HAP-1 (cell line): ENCODE results near the gene CORO1A.
"Not testable (repeated sequence)": the region's sequence is repeated elsewhere in the genome, so short reads cannot be mapped to it uniquely, and the experiment has no call there.

Experiments used
- DNase-seq, 2 experiments: peaks; one replicate each; pipeline ENCODE4 v3.0.0-alpha.2; 2016 to 2020; ENCODE audit warnings: low spot score in 2 of 2
- H3K27me3 ChIP-seq: fragments of 250-450 bp; sonication (Bioruptor Pico); 2 replicates; pipeline ENCODE4 v1.5.1; 2020; ENCODE audit warnings: low read depth, mild to moderate bottlenecking, moderate library complexity
- H3K36me3 ChIP-seq: fragments of 250-450 bp; sonication (Bioruptor Pico); replicated peaks from 2 replicates; pipeline ENCODE4 v1.5.1; 2020; ENCODE audit warnings: mild to moderate bottlenecking
- H3K4me1 ChIP-seq: fragments of 250-450 bp; sonication (Bioruptor Pico); 2 replicates; pipeline ENCODE4 v1.5.1; 2020; ENCODE audit warnings: mild to moderate bottlenecking
- H3K4me3 ChIP-seq: fragments of 250-450 bp; sonication (Bioruptor Pico); 2 replicates; pipeline ENCODE4 v1.5.1; 2020; ENCODE audit warnings: mild to moderate bottlenecking, moderate library complexity
- H3K9me3 ChIP-seq: fragments of 250-450 bp; sonication (Bioruptor Pico); 2 replicates; pipeline ENCODE4 v1.5.1; 2020; ENCODE audit warnings: mild to moderate bottlenecking, moderate library complexity
- in situ Hi-C: fragments of 300-500 bp; cut with MboI; formaldehyde crosslinking; loops from 3 replicates; pipeline ENCODE4 v1.14.3; 2020; ENCODE audit warnings: low sequenced_read_pairs, inconsistent platforms, mixed read lengths

CORO1A gene

GRCh38 chr16:30152517-30152916, 30.9 kb upstream of the CORO1A start:
- in situ Hi-C loops, result no loop called here
- Histone ChIP-seq H3K36me3 (no peaks in the 10 kb centered on the region), H3K4me1 (no peaks in the 10 kb centered on the region), H3K9me3 (peaks cover 16% of the 10 kb centered on the region), H3K4me3 (no peak overlapping the region), H3K27me3 (no peaks in the 10 kb centered on the region)
- DNase-seq, result no peak

- no peak for DNase-seq
- H3K27me3 ChIP-seq, result no peaks in the 10 kb centered on the region
- H3K4me1 ChIP-seq, result no peaks in the 10 kb centered on the region
- no peaks in the 10 kb centered on the region for H3K36me3 ChIP-seq
- H3K4me3 ChIP-seq, result no peak overlapping the region
- H3K9me3 ChIP-seq, result no peaks in the 10 kb centered on the region
- in situ Hi-C loops, result no loop called here
Observed at GRCh38 chr16:30155188-30155587, 28.2 kb upstream of the CORO1A start.

GRCh38 chr16:30157214-30157613, 26.2 kb upstream of the CORO1A start:
- DNase-seq, result no peak
- Histone ChIP-seq H3K27me3 (no peaks in the 10 kb centered on the region), H3K4me3 (no peak overlapping the region), H3K4me1 (no peaks in the 10 kb centered on the region), H3K9me3 (no peaks in the 10 kb centered on the region), H3K36me3 (no peaks in the 10 kb centered on the region)
- in situ Hi-C loops, result no loop called here

GRCh38 chr16:30163538-30163937, 19.9 kb upstream of the CORO1A start:
- in situ Hi-C loops, result no loop called here
- no peak for DNase-seq
- H3K4me3 ChIP-seq, result no peak overlapping the region
- H3K36me3 ChIP-seq, result no peaks in the 10 kb centered on the region
- H3K9me3 ChIP-seq, result no peaks in the 10 kb centered on the region
- no peaks in the 10 kb centered on the region for H3K27me3 ChIP-seq
- H3K4me1 ChIP-seq, result no peaks in the 10 kb centered on the region

GRCh38 chr16:30166202-30166902, 17.1 kb upstream of the CORO1A start:
- Histone ChIP-seq H3K36me3 (no peaks in the 10 kb centered on the region), H3K4me3 (no peak overlapping the region), H3K27me3 (no peaks in the 10 kb centered on the region), H3K4me1 (no peaks in the 10 kb centered on the region), H3K9me3 (no peaks in the 10 kb centered on the region)
- in situ Hi-C loops, result no loop called here
- no peak for DNase-seq

- H3K36me3 ChIP-seq, H3K4me3 ChIP-seq, H3K9me3 ChIP-seq, H3K4me1 ChIP-seq, DNase-seq, in situ Hi-C loops, H3K27me3 ChIP-seq: not testable (repeated sequence)
Observed at GRCh38 chr16:30168746-30169145, 14.7 kb upstream of the CORO1A start.

GRCh38 chr16:30169416-30169815, 14.0 kb upstream of the CORO1A start:
- DNase-seq, in situ Hi-C loops, H3K27me3 ChIP-seq, H3K4me3 ChIP-seq, H3K9me3 ChIP-seq, H3K4me1 ChIP-seq, H3K36me3 ChIP-seq: not testable (repeated sequence)

GRCh38 chr16:30170145-30170544, 13.3 kb upstream of the CORO1A start:
- DNase-seq, H3K4me3 ChIP-seq, H3K4me1 ChIP-seq, H3K27me3 ChIP-seq, H3K9me3 ChIP-seq, H3K36me3 ChIP-seq, in situ Hi-C loops: not testable (repeated sequence)

GRCh38 chr16:30173054-30173453, 10.3 kb upstream of the CORO1A start:
- DNase-seq, result no peak
- in situ Hi-C loops, result no loop called here
- H3K27me3 ChIP-seq, result no peaks in the 10 kb centered on the region
- no peak overlapping the region for H3K4me3 ChIP-seq
- no peaks in the 10 kb centered on the region for H3K9me3 ChIP-seq
- no peaks in the 10 kb centered on the region for H3K4me1 ChIP-seq
- H3K36me3 ChIP-seq, result no peaks in the 10 kb centered on the region

- H3K9me3 ChIP-seq, H3K36me3 ChIP-seq, DNase-seq, H3K27me3 ChIP-seq, H3K4me3 ChIP-seq, in situ Hi-C loops, H3K4me1 ChIP-seq: not testable (repeated sequence)
Observed at GRCh38 chr16:30176876-30177275, 6.5 kb upstream of the CORO1A start.

GRCh38 chr16:30179195-30179594, 4.2 kb upstream of the CORO1A start:
- in situ Hi-C loops, result no loop called here
- DNase-seq, result no peak
- no peak overlapping the region for H3K4me3 ChIP-seq
- peaks cover 6% of the 10 kb centered on the region for H3K4me1 ChIP-seq
- H3K27me3 ChIP-seq, result no peaks in the 10 kb centered on the region
- no peaks in the 10 kb centered on the region for H3K9me3 ChIP-seq
- H3K36me3 ChIP-seq, result no peaks in the 10 kb centered on the region

- H3K9me3 ChIP-seq, result no peaks in the 10 kb centered on the region
- in situ Hi-C loops, result no loop called here
- no peak for DNase-seq
- peaks cover 8% of the 10 kb centered on the region for H3K4me1 ChIP-seq
- H3K36me3 ChIP-seq, result no peaks in the 10 kb centered on the region
- no peaks in the 10 kb centered on the region for H3K27me3 ChIP-seq
- H3K4me3 ChIP-seq, result no peak overlapping the region
Observed at GRCh38 chr16:30179931-30180330, 3.5 kb upstream of the CORO1A start.

GRCh38 chr16:30180741-30181140, 2.7 kb upstream of the CORO1A start:
- Histone ChIP-seq H3K4me1 (peaks cover 8% of the 10 kb centered on the region), H3K4me3 (no peak overlapping the region), H3K27me3 (no peaks in the 10 kb centered on the region), H3K9me3 (no peaks in the 10 kb centered on the region), H3K36me3 (no peaks in the 10 kb centered on the region)
- in situ Hi-C loops, result no loop called here
- DNase-seq, result no peak

- peaks cover 6% of the 10 kb centered on the region for H3K36me3 ChIP-seq
- H3K9me3 ChIP-seq, result no peaks in the 10 kb centered on the region
- H3K27me3 ChIP-seq, result no peaks in the 10 kb centered on the region
- peak in 1 of 2 experiments; percentile 10 for DNase-seq
- in situ Hi-C loops, result no loop called here
- H3K4me3 ChIP-seq, result peak overlapping the region; percentile 34
- peaks cover 8% of the 10 kb centered on the region for H3K4me1 ChIP-seq
Observed at GRCh38 chr16:30184096-30184890, 891 bp downstream of the CORO1A start.
